ENCODE measurements around the gene TDRD3.

DNA sequence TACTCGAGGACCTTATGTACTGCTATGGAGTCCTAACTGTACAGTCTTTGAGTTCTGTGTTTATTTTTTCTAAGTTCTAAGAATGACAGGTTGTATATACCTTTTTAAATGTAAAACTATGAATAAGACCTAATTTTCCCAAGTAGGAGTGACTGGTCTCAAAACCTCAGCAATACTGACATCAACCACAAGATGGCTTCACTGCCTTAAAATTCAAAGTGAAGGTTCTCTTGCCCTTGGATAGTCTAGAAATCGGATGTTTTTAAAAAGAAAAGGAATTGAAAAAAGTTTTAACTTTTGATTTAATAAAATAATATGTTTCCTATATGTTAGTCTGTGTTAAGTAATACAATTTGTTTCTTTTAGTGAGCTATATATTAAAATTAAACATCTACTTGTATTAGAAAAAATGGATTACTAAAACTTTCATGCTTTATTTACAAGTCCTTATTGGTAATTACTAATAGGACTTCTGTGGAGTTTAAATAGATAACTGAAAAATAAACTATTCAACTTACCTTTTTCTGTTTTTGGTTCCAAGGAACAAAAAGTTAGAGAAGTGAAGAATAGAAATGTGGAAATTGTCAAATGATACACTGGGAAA is 52.0 kb downstream of the TDRD3 start:
- TF ChIP-seq, protein P1, sequence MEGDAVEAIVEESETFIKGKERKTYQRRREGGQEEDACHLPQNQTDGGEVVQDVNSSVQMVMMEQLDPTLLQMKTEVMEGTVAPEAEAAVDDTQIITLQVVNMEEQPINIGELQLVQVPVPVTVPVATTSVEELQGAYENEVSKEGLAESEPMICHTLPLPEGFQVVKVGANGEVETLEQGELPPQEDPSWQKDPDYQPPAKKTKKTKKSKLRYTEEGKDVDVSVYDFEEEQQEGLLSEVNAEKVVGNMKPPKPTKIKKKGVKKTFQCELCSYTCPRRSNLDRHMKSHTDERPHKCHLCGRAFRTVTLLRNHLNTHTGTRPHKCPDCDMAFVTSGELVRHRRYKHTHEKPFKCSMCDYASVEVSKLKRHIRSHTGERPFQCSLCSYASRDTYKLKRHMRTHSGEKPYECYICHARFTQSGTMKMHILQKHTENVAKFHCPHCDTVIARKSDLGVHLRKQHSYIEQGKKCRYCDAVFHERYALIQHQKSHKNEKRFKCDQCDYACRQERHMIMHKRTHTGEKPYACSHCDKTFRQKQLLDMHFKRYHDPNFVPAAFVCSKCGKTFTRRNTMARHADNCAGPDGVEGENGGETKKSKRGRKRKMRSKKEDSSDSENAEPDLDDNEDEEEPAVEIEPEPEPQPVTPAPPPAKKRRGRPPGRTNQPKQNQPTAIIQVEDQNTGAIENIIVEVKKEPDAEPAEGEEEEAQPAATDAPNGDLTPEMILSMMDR (IDR thresholded peaks at IDR 0.05; ENCODE audit: insufficient read depth, low read length, poor library complexity, severe bottlenecking): peak; percentile 56
- no peak for TF ChIP-seq EZH2phosphoT487 (conservative IDR thresholded peaks at IDR 0.05; ENCODE audit: low read length)
